ENCODE results near the gene NTM.
"Not testable (repeated sequence)": the region's sequence is repeated elsewhere in the genome, so short reads cannot be mapped to it uniquely, and the experiment has no call there.

Gene NTM

DNA sequence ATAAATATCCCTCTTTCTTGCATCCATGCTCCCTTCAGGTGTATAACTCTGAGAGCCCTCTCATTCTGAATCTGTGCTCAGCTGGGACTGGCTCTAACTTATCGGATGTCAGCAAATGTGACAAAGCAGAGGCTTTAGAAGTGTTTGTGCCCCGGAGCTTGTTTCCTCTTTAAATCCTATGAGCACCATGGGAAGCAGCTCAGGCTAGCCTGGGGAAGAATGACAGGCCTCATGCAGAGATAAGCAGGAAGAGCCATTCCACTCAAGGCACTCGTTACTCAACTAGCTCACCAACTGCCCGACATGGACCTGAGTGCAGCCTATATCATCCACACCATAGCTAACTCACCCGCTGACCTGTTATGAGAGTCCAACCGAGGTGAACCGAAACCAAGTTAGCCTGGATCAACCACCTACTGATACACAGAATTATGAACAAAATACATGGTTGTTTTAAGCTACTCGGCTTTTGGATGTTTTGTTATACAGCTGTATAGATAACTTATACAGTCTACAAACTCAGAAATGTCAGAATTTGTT, 990.7 kb downstream of the NTM start:
- TF ChIP-seq, protein P1, sequence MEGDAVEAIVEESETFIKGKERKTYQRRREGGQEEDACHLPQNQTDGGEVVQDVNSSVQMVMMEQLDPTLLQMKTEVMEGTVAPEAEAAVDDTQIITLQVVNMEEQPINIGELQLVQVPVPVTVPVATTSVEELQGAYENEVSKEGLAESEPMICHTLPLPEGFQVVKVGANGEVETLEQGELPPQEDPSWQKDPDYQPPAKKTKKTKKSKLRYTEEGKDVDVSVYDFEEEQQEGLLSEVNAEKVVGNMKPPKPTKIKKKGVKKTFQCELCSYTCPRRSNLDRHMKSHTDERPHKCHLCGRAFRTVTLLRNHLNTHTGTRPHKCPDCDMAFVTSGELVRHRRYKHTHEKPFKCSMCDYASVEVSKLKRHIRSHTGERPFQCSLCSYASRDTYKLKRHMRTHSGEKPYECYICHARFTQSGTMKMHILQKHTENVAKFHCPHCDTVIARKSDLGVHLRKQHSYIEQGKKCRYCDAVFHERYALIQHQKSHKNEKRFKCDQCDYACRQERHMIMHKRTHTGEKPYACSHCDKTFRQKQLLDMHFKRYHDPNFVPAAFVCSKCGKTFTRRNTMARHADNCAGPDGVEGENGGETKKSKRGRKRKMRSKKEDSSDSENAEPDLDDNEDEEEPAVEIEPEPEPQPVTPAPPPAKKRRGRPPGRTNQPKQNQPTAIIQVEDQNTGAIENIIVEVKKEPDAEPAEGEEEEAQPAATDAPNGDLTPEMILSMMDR (IDR thresholded peaks at IDR 0.05; ENCODE audit: extremely low read depth, missing control alignments), result no peak
- no peak for DNase-seq (ENCODE audit: low spot score)

DNA sequence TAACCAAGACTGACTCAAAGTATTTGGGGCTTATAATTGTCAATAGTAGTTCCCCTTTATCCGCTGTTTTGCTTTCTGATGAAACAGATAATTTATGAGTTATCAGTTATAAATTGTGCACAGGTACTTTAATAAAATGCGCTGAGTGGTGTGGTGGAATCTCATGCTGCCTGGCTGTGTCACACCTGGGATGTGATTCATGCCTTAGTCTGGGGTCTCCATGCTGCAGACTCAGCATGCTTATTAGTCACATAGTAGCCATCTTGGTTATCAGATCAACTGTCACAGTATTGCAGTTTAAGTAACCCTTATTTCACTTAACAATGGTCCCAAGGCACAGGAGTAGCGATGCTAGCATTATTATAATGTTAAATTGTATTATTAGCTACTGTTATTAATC, 995.2 kb downstream of the NTM start:
- DNase-seq (ENCODE audit: low spot score), result no peak
- TF ChIP-seq, protein P1 (IDR thresholded peaks at IDR 0.05; ENCODE audit: extremely low read depth, missing control alignments), result no peak

DNA sequence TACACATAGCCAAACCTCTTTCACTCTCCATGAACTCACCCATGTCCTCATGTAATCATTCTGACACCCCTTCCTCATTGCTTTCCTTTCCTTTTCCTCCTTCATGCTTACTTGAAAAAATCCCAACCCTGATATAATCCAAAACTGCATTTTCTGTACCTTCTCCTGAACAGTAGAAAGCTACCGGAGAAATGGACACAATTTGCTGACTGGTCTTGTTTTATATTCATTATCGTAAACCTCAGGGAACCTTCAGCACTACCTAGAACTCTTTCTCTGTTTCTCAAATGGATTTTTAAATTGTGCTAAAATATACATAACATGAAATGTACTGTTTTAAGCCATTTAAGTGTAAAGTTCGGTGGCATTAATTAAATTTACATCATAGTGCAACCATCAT, 996.9 kb downstream of the NTM start:
- TF ChIP-seq, protein P1 (IDR thresholded peaks at IDR 0.05; ENCODE audit: extremely low read depth, missing control alignments), result no peak
- no peak for DNase-seq (ENCODE audit: low spot score)

DNA sequence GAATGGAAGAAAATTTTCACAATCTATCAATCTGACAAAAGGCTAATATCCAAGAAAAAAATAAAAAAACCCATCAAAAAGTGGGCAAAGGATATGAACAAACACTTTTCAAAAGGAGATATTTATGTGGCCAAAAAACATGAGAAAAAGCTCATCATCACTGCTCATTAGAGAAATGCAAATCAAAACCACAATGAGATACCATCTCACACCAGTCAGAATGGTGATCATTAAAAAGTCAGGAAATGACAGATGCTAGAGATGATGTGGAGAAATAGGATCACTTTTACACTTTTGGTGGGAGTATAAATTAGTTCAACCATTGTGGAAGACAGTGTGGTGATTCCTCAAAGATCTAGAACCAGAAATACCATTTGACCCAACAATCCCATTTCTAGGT, 999.7 kb downstream of the NTM start:
- not testable (repeated sequence) for DNase-seq (ENCODE audit: low spot score)

DNA sequence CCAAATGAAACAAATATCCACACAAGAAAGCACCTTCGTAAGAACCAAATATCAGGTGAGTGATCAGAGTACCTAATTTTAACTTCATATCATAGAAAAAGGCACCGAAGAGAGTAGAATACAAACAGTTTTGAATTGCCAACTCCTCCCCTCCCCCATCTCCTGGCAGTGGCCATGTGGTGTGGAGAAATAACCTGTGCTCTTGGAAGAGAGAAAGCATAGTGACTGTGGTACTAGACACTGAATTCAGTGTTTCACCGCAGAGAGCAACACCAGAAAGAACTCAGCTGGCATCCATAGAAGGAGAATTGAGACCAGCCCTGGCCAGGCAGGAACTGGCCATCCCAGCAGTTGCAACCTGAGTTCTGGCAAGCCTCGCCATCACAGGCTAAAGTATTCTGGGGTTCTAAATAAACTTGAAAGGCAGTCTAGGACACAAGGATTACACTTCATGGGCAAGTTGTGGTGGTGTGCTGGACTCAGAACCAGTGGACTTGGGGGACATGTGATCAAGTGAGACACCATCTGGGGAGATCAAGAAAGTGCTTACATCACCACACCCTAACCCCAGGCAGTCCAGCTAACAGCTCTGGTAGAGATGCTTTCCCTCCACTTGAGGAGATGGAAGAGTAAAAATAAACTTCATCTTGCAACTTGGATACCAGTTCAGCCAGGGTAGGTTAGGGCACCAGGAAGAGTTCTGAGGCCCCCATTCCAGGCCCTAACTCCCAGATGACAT, 1003.2 kb downstream of the NTM start:
- TF ChIP-seq, protein P1 (IDR thresholded peaks at IDR 0.05; ENCODE audit: extremely low read depth, missing control alignments), result no peak
- no peak for DNase-seq (ENCODE audit: low spot score)

DNA sequence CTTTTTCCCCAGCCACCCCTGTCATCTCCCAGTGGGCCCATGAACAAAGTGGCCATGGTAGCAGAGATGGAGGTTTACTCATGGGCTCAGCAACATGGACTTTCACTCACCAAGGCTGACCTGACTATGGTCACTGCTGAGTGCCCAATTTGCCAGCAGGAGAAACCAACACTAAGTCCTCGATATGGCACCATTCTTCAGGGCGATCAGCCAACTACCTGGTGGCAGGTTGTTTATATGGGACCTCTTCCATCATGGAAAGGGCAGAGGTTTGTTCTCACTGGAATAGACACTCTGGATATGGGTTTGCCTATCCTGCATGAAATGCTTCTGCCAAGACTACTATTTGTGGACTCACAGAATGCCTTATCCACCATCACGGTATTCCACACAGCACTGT, 1009.1 kb downstream of the NTM start:
- TF ChIP-seq, protein P1 (IDR thresholded peaks at IDR 0.05; ENCODE audit: extremely low read depth, missing control alignments), result no peak
- DNase-seq (ENCODE audit: low spot score), result no peak
